ENCODE results near the gene SERTAD1.

The SERTAD1 gene

DNA sequence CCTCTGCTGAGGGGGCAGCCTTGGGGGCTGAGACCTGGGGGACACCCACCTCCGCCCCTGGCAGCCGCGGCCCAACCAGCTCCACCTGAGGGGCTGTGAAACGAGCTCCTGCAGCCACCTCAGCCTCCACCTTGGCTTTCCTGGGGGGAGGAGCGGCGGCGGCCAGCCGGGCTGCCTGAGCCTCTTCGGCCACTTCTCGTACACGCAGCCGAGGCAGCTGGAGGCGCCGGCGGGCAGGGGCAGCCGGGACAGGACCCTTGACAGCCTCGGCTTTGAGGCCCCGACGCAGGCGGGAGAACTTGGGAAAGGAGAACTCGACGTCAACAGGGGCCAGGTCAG is 28.3 kb downstream of the SERTAD1 start:
- no peak for FAIRE-seq

GRCh38 chr19:40396886-40397567 is 28.8 kb downstream of the SERTAD1 start:
- FAIRE-seq: no peak

GRCh38 chr19:40395956-40396355 is 29.8 kb downstream of the SERTAD1 start:
- no peak for FAIRE-seq

DNA sequence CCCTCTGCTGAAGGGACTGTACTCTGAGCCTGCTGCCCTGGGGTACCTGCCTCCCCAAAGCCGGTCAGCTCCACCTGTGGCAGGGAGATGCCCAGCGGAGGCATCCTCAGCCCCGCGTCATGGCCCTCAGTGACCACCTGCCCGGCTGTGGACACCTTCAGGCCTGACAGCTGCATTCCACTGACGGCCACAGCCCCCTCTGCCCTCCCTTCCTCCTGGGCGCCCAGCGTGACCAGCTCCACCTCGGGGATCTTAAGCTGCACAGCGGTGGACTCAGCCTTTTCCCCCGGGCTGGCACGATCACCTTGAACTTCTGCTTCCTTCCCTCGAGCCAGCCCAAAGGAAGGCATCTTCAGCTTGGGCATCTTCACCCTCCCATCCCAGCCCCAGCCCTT is 31.0 kb downstream of the SERTAD1 start:
- no peak for FAIRE-seq

- FAIRE-seq: no peak
These were observed 31.6 kb downstream of the SERTAD1 start for GRCh38 chr19:40393894-40394815.

DNA sequence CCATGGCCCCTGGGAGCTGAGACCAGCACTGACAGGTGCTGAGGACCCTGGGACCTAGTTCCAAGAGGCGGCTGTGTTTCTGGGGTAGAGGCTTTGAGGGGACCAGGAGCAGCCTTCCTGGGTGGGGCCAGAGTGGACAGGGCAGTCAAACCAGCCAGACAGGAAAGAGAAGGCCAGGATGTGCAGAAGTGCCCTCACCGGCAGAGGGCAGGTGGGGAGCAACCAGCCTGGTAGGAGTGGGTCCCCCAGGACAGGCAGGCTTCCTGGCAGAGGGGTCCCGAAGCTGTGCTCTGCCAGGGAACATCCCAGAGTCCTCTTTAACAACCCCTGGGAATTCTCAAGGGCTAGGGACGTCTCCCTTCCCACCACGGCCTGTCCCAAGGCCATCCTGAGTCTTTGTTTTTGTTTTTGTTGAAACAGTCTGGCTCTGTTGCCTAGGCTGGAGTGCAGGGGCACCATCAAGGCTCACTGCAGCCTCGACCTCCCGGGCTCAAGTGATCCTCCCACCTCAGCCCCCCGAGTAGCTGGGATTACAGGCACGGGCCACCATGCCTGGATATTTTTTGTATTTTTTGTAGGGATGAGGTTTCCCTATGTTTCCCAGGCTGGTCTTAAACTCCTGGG is 32.8 kb downstream of the SERTAD1 start:
- FAIRE-seq: no peak

- no peak for FAIRE-seq
These were observed 33.7 kb downstream of the SERTAD1 start for GRCh38 chr19:40392123-40392522.

GRCh38 chr19:40390084-40390742 is 35.6 kb downstream of the SERTAD1 start, which contains the start of gene HIPK4:
TSS of gene HIPK4 (minus strand) at chr19:40390181. CDS start at chr19:40389902, 279 bp downstream.
- FAIRE-seq: no peak

DNA sequence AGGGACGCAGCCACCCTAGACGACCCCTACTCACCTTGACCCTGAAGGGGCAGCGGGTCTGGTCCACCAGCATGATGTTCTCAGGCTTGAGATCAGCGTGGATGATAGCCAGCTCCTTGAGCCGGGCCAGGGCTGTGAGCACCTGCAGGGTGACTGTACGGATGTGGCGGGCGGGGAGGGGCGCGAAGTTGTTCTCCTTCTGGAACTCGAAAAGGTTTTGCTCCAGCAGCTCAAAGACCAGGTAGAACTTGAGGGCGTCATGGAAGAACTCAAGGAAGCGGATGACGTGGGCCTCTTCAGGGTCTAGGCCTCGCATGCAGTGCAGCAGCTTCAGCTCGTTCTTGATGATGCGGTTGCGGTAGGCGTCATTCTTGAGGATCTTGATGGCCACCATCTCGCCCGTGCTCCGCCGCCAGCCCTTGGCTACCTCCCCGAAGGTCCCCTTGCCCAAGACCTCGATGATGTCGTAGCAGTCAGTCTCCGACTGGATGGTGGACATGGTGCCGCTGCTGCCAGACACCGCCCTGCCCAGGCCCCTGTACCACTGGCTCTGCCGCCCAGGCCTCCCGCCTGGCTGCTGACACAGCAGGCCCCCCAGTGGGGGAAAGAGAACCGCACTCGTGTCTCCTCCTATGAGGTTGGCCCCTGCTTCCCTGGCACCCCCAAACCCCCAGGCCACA is 36.2 kb downstream of the SERTAD1 start:
- no peak for FAIRE-seq

GRCh38 chr19:40388481-40388880 is 37.3 kb downstream of the SERTAD1 start:
- no peak for FAIRE-seq

DNA sequence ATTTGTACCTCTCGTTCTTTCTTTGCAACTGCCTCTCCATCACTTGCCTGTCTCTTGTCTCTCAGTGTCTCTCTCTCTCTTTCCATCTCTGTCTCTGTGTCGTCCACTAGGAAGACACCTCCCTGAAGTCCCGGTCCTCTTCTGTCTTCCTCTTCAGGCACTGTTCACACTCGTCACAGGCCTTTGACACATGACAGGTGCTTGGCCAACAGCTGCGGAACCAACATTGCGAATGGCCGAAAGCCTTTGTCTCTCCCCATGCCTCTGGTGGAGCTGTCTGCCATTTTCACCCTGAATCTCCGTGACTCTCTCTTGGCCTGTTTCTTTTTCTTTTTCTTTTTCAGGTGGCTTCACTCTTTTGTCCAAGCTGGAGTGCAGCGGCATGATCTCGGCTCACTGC is 38.6 kb downstream of the SERTAD1 start:
- FAIRE-seq: no peak

- FAIRE-seq: no peak
These were observed 42.0 kb downstream of the SERTAD1 start for GRCh38 chr19:40383668-40384248.

DNA sequence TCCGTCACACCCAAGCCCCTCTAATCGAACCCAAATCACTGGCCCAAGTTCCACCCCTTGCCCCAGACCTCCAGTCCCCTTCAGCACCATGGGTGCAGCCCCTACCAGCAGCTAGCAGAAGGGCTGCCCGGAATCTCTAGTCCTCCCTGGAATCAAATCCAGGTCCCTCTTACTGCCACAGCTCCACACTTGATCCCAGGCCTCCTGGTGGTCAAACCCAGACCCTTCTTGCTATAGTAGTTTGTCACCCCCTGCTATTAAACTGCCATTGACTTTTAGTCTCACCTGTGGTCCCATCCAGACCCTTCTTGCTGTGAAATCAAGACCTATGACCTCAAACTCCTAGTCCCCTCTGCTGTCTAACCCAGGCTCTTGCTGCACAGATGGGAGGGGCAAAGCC is 44.5 kb downstream of the SERTAD1 start:
- no peak for FAIRE-seq

DNA sequence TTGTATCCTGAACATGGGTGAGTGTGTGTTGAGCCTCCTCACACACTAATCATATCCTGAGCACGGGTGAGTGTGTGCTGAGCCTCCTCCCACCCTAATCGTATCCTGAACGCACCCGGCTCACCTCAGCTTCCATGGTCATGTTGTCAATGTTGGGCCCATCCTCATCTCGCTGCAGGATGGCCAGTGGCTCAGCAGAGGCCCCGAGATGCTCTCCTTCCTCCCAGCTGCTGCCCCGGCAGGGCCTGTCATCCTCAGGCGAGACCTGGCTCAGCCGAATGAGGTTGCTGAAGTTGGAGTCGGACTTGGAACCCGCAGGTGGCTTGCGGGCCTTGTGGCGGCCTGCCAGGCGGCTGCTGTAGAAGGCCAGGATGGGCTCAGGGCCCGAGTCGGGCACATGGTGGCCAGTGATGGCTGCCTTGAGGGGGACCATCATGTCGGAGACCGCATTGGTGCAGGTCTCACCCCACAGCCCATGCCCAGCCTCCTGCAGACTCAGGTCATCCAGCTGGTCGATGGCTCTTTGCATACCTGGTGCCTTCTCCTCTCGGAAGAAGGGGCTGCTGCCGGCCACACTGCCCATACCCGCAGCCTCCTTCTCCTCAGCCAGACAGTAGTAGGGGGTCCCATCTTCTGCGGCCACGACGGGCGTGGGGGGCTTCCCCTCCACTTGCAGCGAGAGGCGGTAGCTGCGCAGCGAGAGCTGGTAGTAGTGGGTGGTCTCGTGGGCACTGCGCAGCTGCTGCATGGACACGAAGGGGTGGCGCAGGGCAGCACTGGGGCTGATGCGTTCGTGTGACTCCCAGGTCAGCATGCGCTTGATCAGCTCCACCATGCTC is 45.4 kb downstream of the SERTAD1 start:
- FAIRE-seq: no peak

- no peak for FAIRE-seq
These were observed 46.2 kb downstream of the SERTAD1 start for GRCh38 chr19:40379446-40380198.

DNA sequence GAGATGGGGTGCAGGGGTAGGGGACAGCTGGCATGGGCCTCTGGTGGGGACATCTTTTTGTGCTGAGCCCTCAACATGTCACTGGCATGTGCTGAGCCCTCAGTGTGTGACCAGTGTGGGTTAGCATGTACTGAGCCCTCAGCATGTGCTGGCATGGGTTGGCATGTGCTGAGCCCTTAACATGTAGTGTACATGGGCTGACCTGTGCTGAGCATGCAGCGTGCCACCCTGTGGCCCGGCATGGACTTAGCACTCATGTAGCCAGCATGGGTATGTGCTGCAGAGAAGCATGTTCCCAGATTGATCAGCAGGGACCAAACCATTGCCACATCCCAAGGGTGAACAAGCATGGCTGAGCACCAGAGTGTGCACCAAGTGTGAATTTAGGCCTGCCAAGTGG is 47.3 kb downstream of the SERTAD1 start:
- no peak for FAIRE-seq

DNA sequence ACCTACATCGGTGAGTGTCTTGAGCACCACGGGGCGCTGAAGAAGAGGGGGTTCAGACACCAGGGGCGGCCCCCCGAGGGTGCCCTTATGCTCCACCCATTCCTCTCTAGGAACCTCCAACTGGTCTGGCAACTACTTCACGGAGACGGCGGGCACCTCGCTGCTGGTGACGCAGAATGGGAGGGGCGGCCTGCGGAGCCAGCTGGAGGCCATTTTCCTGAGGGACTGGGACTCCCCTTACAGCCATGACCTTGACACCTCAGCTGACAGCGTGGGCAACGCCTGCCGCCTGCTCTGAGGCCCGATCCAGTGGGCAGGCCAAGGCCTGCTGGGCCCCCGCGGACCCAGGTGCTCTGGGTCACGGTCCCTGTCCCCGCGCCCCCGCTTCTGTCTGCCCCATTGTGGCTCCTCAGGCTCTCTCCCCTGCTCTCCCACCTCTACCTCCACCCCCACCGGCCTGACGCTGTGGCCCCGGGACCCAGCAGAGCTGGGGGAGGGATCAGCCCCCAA is 47.9 kb downstream of the SERTAD1 start:
- FAIRE-seq: no peak

- FAIRE-seq: no peak
These were observed 49.4 kb downstream of the SERTAD1 start for GRCh38 chr19:40376286-40376862.

DNA sequence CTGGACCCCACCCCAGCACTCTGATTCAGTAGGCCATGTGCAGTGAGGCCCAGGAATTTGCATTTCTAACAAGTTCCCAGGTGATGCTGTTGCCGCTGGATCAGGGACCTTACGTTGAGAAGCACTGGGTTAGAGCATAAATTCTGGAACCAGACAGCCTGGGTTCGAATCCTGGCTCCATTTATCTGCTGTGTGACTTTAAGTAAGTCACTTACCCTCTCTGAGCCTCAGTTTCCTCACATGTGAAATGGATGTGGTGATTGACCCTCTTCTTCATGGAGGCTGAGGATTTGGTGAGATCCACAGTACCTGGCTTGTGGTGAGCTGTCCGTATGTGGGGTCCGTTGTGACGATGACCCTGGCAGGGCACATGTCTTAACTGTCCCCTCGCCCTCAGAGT is 51.7 kb downstream of the SERTAD1 start:
- no peak for FAIRE-seq

DNA sequence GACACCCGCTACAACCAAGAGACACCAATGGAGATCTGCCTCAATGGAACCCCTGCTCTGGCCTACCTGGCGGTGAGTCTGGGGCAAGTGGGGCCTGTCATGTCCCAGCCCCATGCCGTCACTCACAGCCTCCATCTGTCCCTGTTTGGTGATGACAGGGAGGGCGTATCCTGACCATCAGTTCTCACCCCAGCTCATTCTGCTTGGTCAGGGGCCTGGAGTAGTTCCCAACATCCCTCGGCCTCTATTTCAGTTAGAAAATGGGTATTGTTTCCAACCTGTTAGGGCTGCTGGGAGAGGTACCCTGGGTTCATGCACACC is 54.0 kb downstream of the SERTAD1 start:
- FAIRE-seq: no peak

Measured in islet of Langerhans (tissue), 1 donor.